ENCODE measurements around the gene HOXD13.

DNA sequence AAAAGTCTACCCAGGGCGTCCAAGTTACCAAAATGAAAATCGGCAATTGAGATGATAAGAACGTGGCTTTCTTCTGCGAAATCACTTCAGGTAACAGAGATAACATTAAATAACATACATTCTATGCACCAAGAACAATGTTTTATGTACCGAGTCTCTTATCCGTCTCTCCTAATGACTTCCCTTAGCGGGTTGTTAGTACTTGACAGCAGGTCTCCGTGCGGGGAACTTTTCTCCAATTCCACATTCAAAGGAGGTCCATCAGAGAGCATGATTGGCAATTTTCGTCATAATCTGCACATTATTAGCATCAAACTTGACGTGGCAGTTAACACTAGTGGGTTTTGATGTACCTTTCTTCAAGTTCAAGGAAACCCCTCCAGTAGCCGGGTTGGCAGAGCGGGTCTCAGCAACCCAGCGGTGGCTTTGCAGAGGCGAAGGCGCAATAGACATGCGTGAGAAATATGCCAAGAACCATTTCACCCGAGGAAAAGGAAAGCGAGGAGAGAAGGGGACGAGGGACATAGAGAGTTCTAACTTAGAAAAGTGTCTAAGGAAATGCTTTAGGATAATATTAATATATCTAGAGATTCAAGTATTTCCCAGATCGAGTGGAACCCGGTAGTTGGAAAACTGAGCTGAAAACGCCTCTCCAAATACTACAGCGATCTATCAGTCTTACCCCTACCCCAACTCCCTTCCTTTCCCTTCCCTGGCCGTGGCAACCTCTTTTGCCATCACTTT, 13.8 kb upstream of the HOXD13 start:
- no peak for TF ChIP-seq POLR2A (IDR thresholded peaks at IDR 0.05)
- no peak for TF ChIP-seq CTCF (IDR thresholded peaks at IDR 0.05)

Measured in uterus (tissue), 2 donors.